ENCODE data around the gene PRH1.

DNA sequence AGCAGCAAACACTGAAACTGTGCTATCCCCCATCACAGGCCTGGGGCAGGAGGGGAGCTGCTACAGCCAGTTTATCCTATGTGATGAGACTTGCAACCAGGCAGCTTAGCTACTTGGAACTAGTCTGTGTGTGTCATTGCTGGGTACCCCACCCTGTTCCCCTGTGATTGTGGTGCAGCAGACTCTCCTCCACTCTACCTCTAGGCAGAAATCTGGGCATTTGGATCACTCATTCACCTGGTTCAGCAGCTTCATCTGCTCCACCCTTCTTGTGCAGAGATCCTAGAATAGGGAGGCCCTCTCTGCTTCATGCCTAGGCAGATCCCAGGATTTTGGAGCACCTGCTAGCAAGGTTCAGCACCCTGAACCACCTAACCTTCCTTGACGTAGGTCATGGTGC is 16.5 kb upstream of the PRH1 start:
- TF ChIP-seq ELF4 (IDR thresholded peaks at IDR 0.05): no peak
- no peak for TF ChIP-seq FOXM1 (IDR thresholded peaks at IDR 0.05; ENCODE audit: borderline replicate concordance)
- TF ChIP-seq SP1 (IDR thresholded peaks at IDR 0.05): no peak
- TF ChIP-seq BHLHE40 (IDR thresholded peaks at IDR 0.05; ENCODE audit: borderline replicate concordance): no peak
- no peak for TF ChIP-seq LEF1 (IDR thresholded peaks at IDR 0.05; ENCODE audit: borderline replicate concordance)
- no peak for TF ChIP-seq ARNT (IDR thresholded peaks at IDR 0.05)
- TF ChIP-seq SUZ12 (IDR thresholded peaks at IDR 0.05): no peak
- TF ChIP-seq TARDBP (IDR thresholded peaks at IDR 0.05): no peak
